Cardiac fibroblast (primary cell): ENCODE results near the gene RFX7.
"Not testable (repeated sequence)": the region's sequence is repeated elsewhere in the genome, so short reads cannot be mapped to it uniquely, and the experiment has no call there.

Experiments used
- DNase-seq, 2 donors: peaks; one replicate each; pipeline versions ENCODE4 v3.0.0 to v3.0.0-alpha.2; 2010; ENCODE audit warnings: low read depth in 2 of 2
- H3K4me3 ChIP-seq, 2 donors: replicated peaks in 1 of 2; 1 replicate in 1 of 2; 2 replicates in 1 of 2; pipeline ENCODE4 v1.5.1; 2011; ENCODE audit warnings: low read depth in 2 of 2, low read length in 2 of 2, mild to moderate bottlenecking in 2 of 2, moderate library complexity in 1 of 2
- TF ChIP-seq, protein P1 (sequence below): IDR thresholded peaks from one replicate; pipeline ENCODE4 v1.5.1; 2011; ENCODE audit warnings: low read depth, mild to moderate bottlenecking, low read length, inconsistent platforms

The RFX7 gene

DNA sequence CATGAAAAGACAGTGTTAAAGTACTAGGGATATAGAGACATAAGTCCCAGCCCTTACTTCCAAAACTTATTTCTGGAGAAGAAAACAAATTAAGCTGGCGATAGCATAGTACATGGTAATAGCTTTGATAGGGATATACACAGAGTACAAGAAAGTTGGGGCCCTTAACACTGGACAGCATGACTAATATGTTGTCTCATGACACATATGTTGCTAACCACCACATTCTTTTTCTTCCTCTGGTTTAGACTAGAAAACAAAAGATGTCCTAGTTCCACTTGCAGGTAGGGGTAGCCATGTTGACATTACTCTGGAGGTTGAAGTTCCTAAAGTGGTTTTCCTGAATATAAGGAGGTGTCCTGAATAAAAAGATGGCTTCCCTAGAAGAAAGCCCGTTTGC, 75.3 kb downstream of the RFX7 start:
- no peak overlapping the region for H3K4me3 ChIP-seq
- TF ChIP-seq, protein P1, sequence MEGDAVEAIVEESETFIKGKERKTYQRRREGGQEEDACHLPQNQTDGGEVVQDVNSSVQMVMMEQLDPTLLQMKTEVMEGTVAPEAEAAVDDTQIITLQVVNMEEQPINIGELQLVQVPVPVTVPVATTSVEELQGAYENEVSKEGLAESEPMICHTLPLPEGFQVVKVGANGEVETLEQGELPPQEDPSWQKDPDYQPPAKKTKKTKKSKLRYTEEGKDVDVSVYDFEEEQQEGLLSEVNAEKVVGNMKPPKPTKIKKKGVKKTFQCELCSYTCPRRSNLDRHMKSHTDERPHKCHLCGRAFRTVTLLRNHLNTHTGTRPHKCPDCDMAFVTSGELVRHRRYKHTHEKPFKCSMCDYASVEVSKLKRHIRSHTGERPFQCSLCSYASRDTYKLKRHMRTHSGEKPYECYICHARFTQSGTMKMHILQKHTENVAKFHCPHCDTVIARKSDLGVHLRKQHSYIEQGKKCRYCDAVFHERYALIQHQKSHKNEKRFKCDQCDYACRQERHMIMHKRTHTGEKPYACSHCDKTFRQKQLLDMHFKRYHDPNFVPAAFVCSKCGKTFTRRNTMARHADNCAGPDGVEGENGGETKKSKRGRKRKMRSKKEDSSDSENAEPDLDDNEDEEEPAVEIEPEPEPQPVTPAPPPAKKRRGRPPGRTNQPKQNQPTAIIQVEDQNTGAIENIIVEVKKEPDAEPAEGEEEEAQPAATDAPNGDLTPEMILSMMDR, result no peak
- peak in 1 of 2 donors; percentile 62 for DNase-seq

DNA sequence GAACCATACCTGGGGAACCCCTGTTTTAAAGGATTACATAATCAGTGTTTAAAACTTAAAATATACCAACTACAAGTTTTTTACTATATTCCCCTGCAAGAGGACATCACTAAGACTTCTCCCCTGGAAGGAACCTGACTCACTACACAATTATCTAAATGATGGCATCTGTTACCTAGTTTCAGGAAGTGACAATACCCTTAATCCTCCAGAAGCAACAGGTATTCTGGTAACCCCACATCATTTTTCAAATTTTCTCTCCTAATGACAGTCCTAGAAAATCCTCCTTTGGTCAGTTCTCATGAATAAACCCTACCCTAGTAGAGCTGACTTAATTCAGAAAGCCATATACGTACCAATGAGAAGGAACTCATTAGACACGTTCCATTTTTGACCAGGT, 78.4 kb downstream of the RFX7 start:
- H3K4me3 ChIP-seq, result no peak overlapping the region
- TF ChIP-seq, protein P1, result no peak
- no peak for DNase-seq

DNA sequence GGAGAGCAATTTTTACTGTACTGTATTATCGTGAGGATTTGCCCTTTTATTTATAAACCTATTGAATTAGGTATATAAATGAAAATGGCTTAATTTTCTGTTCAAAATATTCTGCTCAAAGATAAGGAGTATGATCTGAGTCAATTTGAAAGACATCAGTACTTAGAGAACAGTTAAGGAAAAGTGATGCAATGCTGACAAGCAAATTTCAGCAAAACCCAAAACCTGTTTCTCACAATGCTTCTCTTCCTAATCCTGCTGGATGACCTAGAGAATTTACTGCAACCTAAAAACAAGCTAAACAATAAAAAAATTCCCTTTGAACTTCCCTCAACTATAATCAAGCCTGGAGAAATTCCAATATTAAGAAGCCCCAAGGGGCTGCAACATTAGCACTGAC, 82.7 kb downstream of the RFX7 start:
- H3K4me3 ChIP-seq, result no peak overlapping the region
- TF ChIP-seq, protein P1, result no peak
- peak in 1 of 2 donors; percentile 26 for DNase-seq

DNA sequence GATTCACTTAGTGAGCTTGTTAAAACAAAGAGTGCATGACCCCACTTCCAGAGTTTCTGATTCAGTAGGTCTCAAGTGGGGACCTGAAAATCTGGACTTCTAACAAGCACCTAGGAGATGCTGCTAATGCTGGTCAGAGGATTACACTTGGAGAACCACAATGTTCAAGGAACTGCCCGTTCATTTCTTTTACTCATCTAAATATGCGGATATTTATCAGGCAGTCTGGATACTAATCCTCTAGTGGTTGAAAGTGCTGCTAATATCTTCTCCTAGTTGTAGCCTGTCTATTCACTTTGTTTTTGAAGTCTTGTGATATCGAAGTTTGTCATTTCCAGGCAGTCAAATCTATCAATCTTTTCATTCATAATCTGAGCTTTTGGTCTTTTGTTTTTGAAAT, 86.8 kb downstream of the RFX7 start:
- TF ChIP-seq, protein P1, result no peak
- H3K4me3 ChIP-seq, result no peak overlapping the region
- DNase-seq, result no peak

DNA sequence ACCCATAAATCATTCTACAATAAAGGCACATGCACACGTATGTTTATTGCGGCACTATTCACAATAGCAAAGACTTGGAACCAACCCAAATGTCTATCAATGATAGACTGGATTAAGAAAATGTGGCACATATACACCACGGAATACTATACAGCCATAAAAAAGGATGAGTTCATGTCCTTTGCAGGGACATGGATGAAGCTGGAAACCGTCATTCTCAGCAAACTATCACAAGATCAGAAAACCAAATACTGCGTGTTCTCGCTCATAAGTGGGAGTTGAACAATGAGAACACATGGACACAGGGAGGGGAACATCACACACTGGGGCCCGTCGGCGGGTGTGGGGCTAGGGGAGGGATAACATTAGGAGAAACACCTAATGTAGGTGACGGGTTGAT, 88.4 kb downstream of the RFX7 start:
- not testable (repeated sequence) for DNase-seq

DNA sequence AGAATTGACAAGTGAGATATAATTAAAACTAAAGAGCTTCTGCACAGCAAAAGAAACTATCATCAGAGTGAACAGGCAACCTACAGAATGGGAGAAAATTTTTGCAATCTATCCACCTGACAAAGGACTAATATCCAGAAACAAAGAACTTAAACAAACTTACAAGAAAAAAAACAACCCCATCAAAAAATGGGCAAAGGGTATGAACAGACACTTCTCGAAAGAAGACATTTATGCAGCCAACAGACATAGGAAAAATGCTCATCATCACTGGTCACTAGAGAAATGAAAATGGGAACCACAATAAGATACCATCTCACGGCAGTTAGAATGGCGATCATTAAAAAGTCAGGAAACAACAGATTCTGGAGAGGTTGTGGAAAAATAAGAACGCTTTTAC, 88.9 kb downstream of the RFX7 start:
- not testable (repeated sequence) for DNase-seq, H3K4me3 ChIP-seq

More for the DNA sequence above, 88.4 kb downstream of the RFX7 start:
- not testable (repeated sequence) for H3K4me3 ChIP-seq

DNA sequence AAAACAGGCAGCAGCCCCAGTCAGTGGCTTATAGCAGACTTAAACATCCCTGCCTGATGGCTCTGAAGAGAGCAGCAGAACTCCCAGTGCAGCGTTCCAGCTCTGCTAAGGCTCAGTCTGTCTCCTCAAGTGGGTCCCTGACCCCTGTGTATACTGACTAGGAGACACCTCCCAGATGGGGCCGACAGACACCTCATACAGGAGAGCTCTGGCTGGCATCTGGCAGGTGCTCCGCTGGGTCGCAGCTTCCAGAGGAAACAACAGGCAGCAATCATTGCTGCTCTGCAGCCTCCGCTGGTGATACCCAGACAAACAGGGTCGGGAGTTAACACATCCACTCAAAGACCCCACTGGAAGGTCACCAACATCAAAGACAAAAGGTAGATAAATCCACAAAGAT, 93.5 kb downstream of the RFX7 start:
- TF ChIP-seq, protein P1, result no peak

DNA sequence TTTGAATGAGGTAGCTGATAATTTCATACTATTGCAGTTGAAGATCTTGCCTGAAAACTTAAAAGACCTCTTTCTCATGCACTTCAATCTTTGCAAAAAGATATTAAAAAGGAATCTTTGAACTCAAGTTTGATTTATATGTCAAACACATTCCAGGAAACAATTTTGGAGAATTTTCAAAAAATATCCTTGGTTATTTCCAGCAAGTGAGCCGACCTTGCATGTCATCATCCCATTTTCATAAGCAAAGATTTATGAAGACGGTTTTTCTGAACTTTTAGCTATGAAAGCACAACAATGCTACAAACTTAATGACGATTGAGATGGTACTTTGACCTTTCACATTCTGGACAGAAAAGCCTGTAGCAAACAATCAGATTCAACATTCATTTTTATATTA, 95.6 kb downstream of the RFX7 start:
- TF ChIP-seq, protein P1, result no peak
- H3K4me3 ChIP-seq, result no peak overlapping the region
- no peak for DNase-seq

More for the DNA sequence above, 93.5 kb downstream of the RFX7 start:
- H3K4me3 ChIP-seq, result no peak overlapping the region
- no peak for DNase-seq
